HEK293T (cell line): ENCODE results near the gene FBXO41.

Experiments
- CTBP1 ChIP-seq: fragments of 450-650 bp; IDR thresholded peaks from 2 replicates; pipeline ENCODE4 v1.6.1; 2016; ENCODE audit warnings: borderline replicate concordance
- ELF4 ChIP-seq: fragments of 450-650 bp; IDR thresholded peaks from 2 replicates; pipeline ENCODE4 v1.6.1; 2017; ENCODE audit warnings: antibody characterized with exemption
- FOXA1 ChIP-seq: fragments of 450-650 bp; IDR thresholded peaks from 2 replicates; pipeline ENCODE4 v1.6.1; 2016; ENCODE audit warnings: mild to moderate bottlenecking
- FOXK2 ChIP-seq: fragments of 450-650 bp; IDR thresholded peaks from 2 replicates; pipeline ENCODE4 v1.6.1; 2016; ENCODE audit warnings: mild to moderate bottlenecking
- FOXM1 ChIP-seq: fragments of 450-650 bp; IDR thresholded peaks from 2 replicates; pipeline ENCODE4 v1.6.1; 2017; ENCODE audit warnings: mild to moderate bottlenecking, borderline replicate concordance
- TARDBP ChIP-seq: fragments of 450-650 bp; IDR thresholded peaks from 2 replicates; pipeline ENCODE4 v1.6.1; 2016
- ZNF384 ChIP-seq: fragments of 450-650 bp; IDR thresholded peaks from 2 replicates; pipeline ENCODE4 v1.6.1; 2016
- TF ChIP-seq, protein P1 (sequence below): fragments of 450-650 bp; IDR thresholded peaks from 2 replicates; pipeline ENCODE4 v1.6.1; 2016

GRCh38 chr2:73307720-73308119, 23.4 kb upstream of the FBXO41 start:
- TF ChIP-seq ELF4 (no peak), FOXK2 (no peak), FOXM1 (no peak), CTBP1 (no peak), TARDBP (no peak), ZNF384 (no peak), FOXA1 (no peak)
- TF ChIP-seq, protein P1, sequence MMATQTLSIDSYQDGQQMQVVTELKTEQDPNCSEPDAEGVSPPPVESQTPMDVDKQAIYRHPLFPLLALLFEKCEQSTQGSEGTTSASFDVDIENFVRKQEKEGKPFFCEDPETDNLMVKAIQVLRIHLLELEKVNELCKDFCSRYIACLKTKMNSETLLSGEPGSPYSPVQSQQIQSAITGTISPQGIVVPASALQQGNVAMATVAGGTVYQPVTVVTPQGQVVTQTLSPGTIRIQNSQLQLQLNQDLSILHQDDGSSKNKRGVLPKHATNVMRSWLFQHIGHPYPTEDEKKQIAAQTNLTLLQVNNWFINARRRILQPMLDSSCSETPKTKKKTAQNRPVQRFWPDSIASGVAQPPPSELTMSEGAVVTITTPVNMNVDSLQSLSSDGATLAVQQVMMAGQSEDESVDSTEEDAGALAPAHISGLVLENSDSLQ = no peak
